Lung (tissue), 12 donors: ENCODE results near the gene WNT16. TPM values are rescaled to one million over a fixed set of nuclear protein-coding genes. Genes with fewer than 3 reads are reported as not detected.

ENCODE experiments used
- ATAC-seq: fragments of 200-7000 bp; cut with Tn5 transposase; one replicate; pipeline ENCODE4 v1.9.1; 2020; ENCODE audit warnings: moderate number of reproducible peaks; ENCODE audit not compliant: insufficient read depth, low FRiP score
- DNase-seq, 3 donors: peaks; one replicate each; pipeline ENCODE4 v3.0.0-alpha.2; 2013 to 2017
- H3K27ac ChIP-seq, 2 donors: one replicate each; pipeline ENCODE4 v1.5.1; 2013; ENCODE audit warnings: mild to moderate bottlenecking in 2 of 2, moderate library complexity in 2 of 2, control low read depth in 1 of 2, inconsistent platforms in 1 of 2, low read depth in 1 of 2, low read length in 1 of 2
- H3K27me3 ChIP-seq, 3 donors: one replicate each; pipeline ENCODE4 v1.5.1; 2013; ENCODE audit warnings: low read length in 2 of 3; ENCODE audit not compliant: control insufficient read depth in 3 of 3, insufficient read depth in 3 of 3
- H3K36me3 ChIP-seq, 4 donors: one replicate each; pipeline ENCODE4 v1.5.1; 2013; ENCODE audit warnings: low read length in 4 of 4, mild to moderate bottlenecking in 1 of 4, moderate library complexity in 1 of 4; ENCODE audit not compliant: control insufficient read depth in 4 of 4, insufficient read depth in 4 of 4
- H3K4me1 ChIP-seq, 5 donors: one replicate each; pipeline ENCODE4 v1.5.1; 2013; ENCODE audit warnings: low read length in 5 of 5, mild to moderate bottlenecking in 2 of 5, moderate library complexity in 1 of 5; ENCODE audit not compliant: control insufficient read depth in 5 of 5, insufficient read depth in 5 of 5
- H3K4me3 ChIP-seq: one replicate; pipeline ENCODE4 v1.5.1; 2013; ENCODE audit warnings: mild to moderate bottlenecking, control low read depth, moderate library complexity
- H3K9ac ChIP-seq, 2 donors: one replicate each; pipeline ENCODE4 v1.5.1; 2013; ENCODE audit warnings: low read length in 2 of 2, control low read depth in 1 of 2; ENCODE audit not compliant: insufficient read depth in 1 of 2
- H3K9me3 ChIP-seq, 4 donors: one replicate each; pipeline ENCODE4 v1.5.1; 2013; ENCODE audit warnings: low read length in 3 of 4, mild to moderate bottlenecking in 1 of 4, moderate library complexity in 1 of 4; ENCODE audit not compliant: control insufficient read depth in 4 of 4, insufficient read depth in 3 of 4
- WGBS, 2 donors: extraction: QIAGEN DNeasy Blood & Tissue Kit; methylation state at CpG; one replicate each; pipeline ENCODE4 v1.1.7; 2013; 5-methylcytosine and 5-hydroxymethylcytosine counted together
- polyA plus RNA-seq, 2 donors: library from polyadenylated mRNA; stranded (reverse); fragments of 200-250 nt; gene quantifications; one replicate each; pipeline ENCODE4 v1.2.1, GENCODE V29; 2013
- total RNA-seq, 2 donors: library from RNA; depleted of rRNA in 1 of 2; stranded (reverse); fragments of >200 nt in 1 of 2; gene quantifications; one replicate each; pipeline ENCODE4 v1.2.1, GENCODE V29; 2014 to 2021
- TF ChIP-seq, protein P1 (sequence below): IDR thresholded peaks from 2 replicates; pipeline ENCODE4 v1.5.1; 2012; ENCODE audit warnings: mild to moderate bottlenecking; ENCODE audit errors: control extremely low read depth, extremely low read depth
- donor health status: control.
- donor health status: control.
- donor health status: Bipolar disorder and iron deficiency.
- donor health status: healthy.
- donor health status: DM: yes; HTN: yes; CAD: no.

Gene WNT16
- total and polyA plus RNA-seq, 4 donors = 0.02 to 0.14 (median 0.09) TPM; not detected in 1

DNA sequence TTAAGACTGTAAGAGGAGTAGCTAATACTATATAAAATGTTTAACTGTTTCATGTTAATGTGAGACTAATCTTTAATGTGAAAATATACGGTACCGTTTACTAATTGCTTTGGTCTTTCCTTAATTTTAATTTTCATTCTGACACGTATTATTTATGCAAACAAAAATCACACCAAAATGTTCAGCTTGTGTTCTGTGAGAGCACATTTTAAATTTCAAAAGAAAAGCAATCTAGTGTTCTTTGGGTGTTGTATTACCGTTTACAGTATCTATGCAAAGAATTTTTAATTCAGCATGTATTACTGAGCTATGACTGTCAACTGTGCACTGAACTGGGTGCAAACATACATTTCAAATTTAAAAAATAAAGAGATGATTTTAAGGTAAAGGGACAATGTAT lies 2.2 kb downstream of the WNT16 start:
- no peak for DNase-seq
- Histone ChIP-seq H3K9ac (no peak overlapping the region), H3K4me3 (no peak overlapping the region), H3K36me3 (no peaks in the 10 kb centered on the region), H3K27ac (no peak overlapping the region), H3K9me3 (peaks cover 0 to 3% (median 0%) of the 10 kb centered on the region in 4 donors), H3K27me3 (peaks cover 4 to 67% (median 63%) of the 10 kb centered on the region in 3 donors), H3K4me1 (peaks cover 0 to 16% (median 0%) of the 10 kb centered on the region in 5 donors)
- TF ChIP-seq, protein P1, sequence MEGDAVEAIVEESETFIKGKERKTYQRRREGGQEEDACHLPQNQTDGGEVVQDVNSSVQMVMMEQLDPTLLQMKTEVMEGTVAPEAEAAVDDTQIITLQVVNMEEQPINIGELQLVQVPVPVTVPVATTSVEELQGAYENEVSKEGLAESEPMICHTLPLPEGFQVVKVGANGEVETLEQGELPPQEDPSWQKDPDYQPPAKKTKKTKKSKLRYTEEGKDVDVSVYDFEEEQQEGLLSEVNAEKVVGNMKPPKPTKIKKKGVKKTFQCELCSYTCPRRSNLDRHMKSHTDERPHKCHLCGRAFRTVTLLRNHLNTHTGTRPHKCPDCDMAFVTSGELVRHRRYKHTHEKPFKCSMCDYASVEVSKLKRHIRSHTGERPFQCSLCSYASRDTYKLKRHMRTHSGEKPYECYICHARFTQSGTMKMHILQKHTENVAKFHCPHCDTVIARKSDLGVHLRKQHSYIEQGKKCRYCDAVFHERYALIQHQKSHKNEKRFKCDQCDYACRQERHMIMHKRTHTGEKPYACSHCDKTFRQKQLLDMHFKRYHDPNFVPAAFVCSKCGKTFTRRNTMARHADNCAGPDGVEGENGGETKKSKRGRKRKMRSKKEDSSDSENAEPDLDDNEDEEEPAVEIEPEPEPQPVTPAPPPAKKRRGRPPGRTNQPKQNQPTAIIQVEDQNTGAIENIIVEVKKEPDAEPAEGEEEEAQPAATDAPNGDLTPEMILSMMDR = no peak
- 66 to 73% methylated on average over 4 of the region's 4 CpGs for WGBS, 2 donors
- no peak for ATAC-seq

- WGBS, 2 donors = 58 to 61% methylated on average over 5 of the region's 5 CpGs
- Histone ChIP-seq H3K36me3 (no peaks in the 10 kb centered on the region), H3K27me3 (peaks cover 4 to 67% (median 63%) of the 10 kb centered on the region in 3 donors), H3K27ac (no peak overlapping the region), H3K4me3 (no peak overlapping the region), H3K9me3 (peaks cover 0 to 3% (median 0%) of the 10 kb centered on the region in 4 donors), H3K4me1 (peaks cover 0 to 16% (median 0%) of the 10 kb centered on the region in 5 donors), H3K9ac (no peak overlapping the region)
- TF ChIP-seq, protein P1 = no peak
- DNase-seq = no peak
- no peak for ATAC-seq
Observed at GRCh38 chr7:121331574-121331973, 2.8 kb downstream of the WNT16 start.

GRCh38 chr7:121334376-121334775 lies 5.6 kb downstream of the WNT16 start:
- 94 to 97% methylated on average over 4 of the region's 4 CpGs for WGBS, 2 donors
- ATAC-seq = no peak
- H3K36me3 ChIP-seq = peaks cover 0 to 2% (median 0%) of the 10 kb centered on the region in 4 donors
- DNase-seq = no peak
- H3K4me3 ChIP-seq = no peak overlapping the region
- peaks cover 0 to 2% (median 0%) of the 10 kb centered on the region in 4 donors for H3K9me3 ChIP-seq
- H3K9ac ChIP-seq = no peak overlapping the region
- peaks cover 0 to 11% (median 0%) of the 10 kb centered on the region in 5 donors for H3K4me1 ChIP-seq
- TF ChIP-seq, protein P1 = no peak
- no peak overlapping the region for H3K27ac ChIP-seq
- H3K27me3 ChIP-seq = peaks cover 4 to 53% (median 44%) of the 10 kb centered on the region in 3 donors
